OCI-LY7 (cell line): ENCODE results near the gene BFAR. TPM values are rescaled to one million over a fixed set of nuclear protein-coding genes. Genes with fewer than 3 reads are reported as not detected.
A peak's percentile ranks its signal among the peaks of the same experiment; 100 is the strongest.
"Not testable (repeated sequence)": the region's sequence is repeated elsewhere in the genome, so short reads cannot be mapped to it uniquely, and the experiment has no call there.

Source experiments
- BruUV-seq: library from RNA; stranded (reverse); fragments of 400-500 nt; replicated peaks from 2 replicates; lab custom pipeline; 2021; lab: Mats Ljungman, UMichigan
- CTCF ChIA-PET: fragments of 300-600 bp; sonication (Branson Sonifier 250); formaldehyde crosslinking; loops from one replicate; lab custom pipeline; 2022; ENCODE audit warnings: antibody characterized with exemption; ENCODE audit not compliant: unreplicated experiment; lab: Charles Lee
- POLR2A ChIA-PET: fragments of 300-600 bp; sonication (Branson Sonifier 250); formaldehyde crosslinking; loops from one replicate; lab custom pipeline; 2022; ENCODE audit warnings: antibody characterized with exemption; lab: Charles Lee
- DNase-seq: peaks from one replicate; pipeline ENCODE4 v3.0.0-alpha.2; 2015; ENCODE audit warnings: low spot score
- H2AFZ ChIP-seq: fragments of 200-600 bp; sonication (generic), shearing (Covaris generic); 2 replicates; pipeline ENCODE4 v1.6.1; 2014; ENCODE audit warnings: mild to moderate bottlenecking, antibody characterized with exemption, low read length, moderate library complexity
- H3K27ac ChIP-seq: fragments of 200-600 bp; sonication (generic); 2 replicates; pipeline ENCODE4 v1.5.1; 2014; ENCODE audit warnings: mixed run types, low read depth, mild to moderate bottlenecking, moderate library complexity, low read length, inconsistent platforms; ENCODE audit not compliant: poor library complexity, severe bottlenecking
- H3K36me3 ChIP-seq: fragments of 200-600 bp; sonication (generic); 2 replicates; pipeline ENCODE4 v1.6.1; 2014; ENCODE audit warnings: mild to moderate bottlenecking, antibody characterized with exemption, low read length, moderate library complexity, mixed read lengths; ENCODE audit not compliant: insufficient read depth
- H3K4me1 ChIP-seq: fragments of 200-600 bp; sonication (generic); 2 replicates; pipeline ENCODE4 v1.5.1; 2014; ENCODE audit warnings: mild to moderate bottlenecking, low read length; ENCODE audit not compliant: insufficient read depth, poor library complexity, severe bottlenecking
- H3K4me2 ChIP-seq: fragments of 200-600 bp; sonication (generic); 2 replicates; pipeline ENCODE4 v1.6.1; 2014; ENCODE audit warnings: mild to moderate bottlenecking, low read length
- H3K4me3 ChIP-seq: fragments of 200-600 bp; sonication (generic); 2 replicates; pipeline ENCODE4 v1.5.1; 2014; ENCODE audit warnings: mild to moderate bottlenecking, low read depth, low read length; ENCODE audit not compliant: poor library complexity, severe bottlenecking
- H3K79me2 ChIP-seq: fragments of 200-600 bp; sonication (generic); 2 replicates; pipeline ENCODE4 v1.6.1; 2016; ENCODE audit warnings: low read depth, mild to moderate bottlenecking, low read length, moderate library complexity, mixed read lengths; ENCODE audit not compliant: insufficient read depth
- H3K9me2 ChIP-seq: fragments of 200-600 bp; sonication (generic); 2 replicates; pipeline ENCODE4 v1.6.1; 2016; ENCODE audit warnings: mild to moderate bottlenecking, low read length, mixed read lengths; ENCODE audit not compliant: insufficient read depth
- H3K9me3 ChIP-seq: fragments of 200-600 bp; sonication (generic); 2 replicates; pipeline ENCODE4 v1.6.1; 2014; ENCODE audit warnings: mild to moderate bottlenecking, mixed run types, low read length, mixed read lengths
- H4K20me1 ChIP-seq: fragments of 200-600 bp; sonication (generic); 2 replicates; pipeline ENCODE4 v1.6.1; 2014; ENCODE audit warnings: mild to moderate bottlenecking, antibody characterized with exemption, low read length, moderate library complexity, mixed read lengths; ENCODE audit not compliant: insufficient read depth
- CTCF ChIP-seq: fragments of 200-600 bp; sonication (generic); conservative IDR thresholded peaks from 2 replicates; pipeline ENCODE4 v1.5.1; 2014; ENCODE audit warnings: mild to moderate bottlenecking, antibody characterized with exemption, low read length, moderate library complexity, mixed read lengths
- EZH2phosphoT487 ChIP-seq: fragments of 200-600 bp; sonication (generic); IDR thresholded peaks from 2 replicates; pipeline ENCODE4 v1.6.1; 2018; ENCODE audit warnings: low read depth, borderline replicate concordance, mild to moderate bottlenecking, mixed run types, antibody characterized with exemption, low read length, moderate library complexity, mixed read lengths
- intact Hi-C: fragments of 100-400 bp; cut with micrococcal nuclease; formaldehyde crosslinking; loops from one replicate; pipeline ENCODE4 v1.10.0; 2022; ENCODE audit not compliant: unreplicated experiment
- total RNA-seq, 2 experiments: library from RNA; depleted of rRNA in 1 of 2; stranded (reverse); fragments of >200 nt in 1 of 2; shearing (Covaris generic) in 1 of 2; gene quantifications; 2 replicates each; pipeline ENCODE4 v1.2.3, GENCODE V29; 2014 to 2022

The BFAR gene
- total RNA-seq, 2 experiments from 2014 or later: 36.7 to 63.4 TPM

GRCh38 chr16:14634389-14634725 lies 1.6 kb downstream of the BFAR start:
- Histone ChIP-seq H3K9me2 (no peaks in the 10 kb centered on the region), H3K4me1 (peaks cover 29% of the 10 kb centered on the region), H2AFZ (no peak overlapping the region), H3K9me3 (no peaks in the 10 kb centered on the region), H3K79me2 (peaks cover 75% of the 10 kb centered on the region), H4K20me1 (peaks cover 19% of the 10 kb centered on the region), H3K27ac (no peak overlapping the region), H3K36me3 (peaks cover 43% of the 10 kb centered on the region), H3K4me3 (peak overlapping the region; percentile 98), H3K4me2 (peak overlapping the region; percentile 74)
- no peak for DNase-seq
- ChIA-PET CTCF (no interaction called here), POLR2A (interaction anchor here (0.8 to 1.3 kb wide), 3 partner anchors 23 to 324 kb away, joined by 3 read pairs; no protein-coding TSS in a partner anchor)
- no TSS peak for BruUV-seq
- TF ChIP-seq EZH2phosphoT487 (no peak), CTCF (no peak)
- intact Hi-C loops: no loop called here

- no peaks in the 10 kb centered on the region for H3K9me2 ChIP-seq
- no peak overlapping the region for H3K4me2 ChIP-seq
- ChIA-PET POLR2A (interaction anchor here (0.6 to 0.9 kb wide), 2 partner anchors 10 to 222 kb away, joined by 3 read pairs; no protein-coding TSS in a partner anchor), CTCF (no interaction called here)
- no TSS peak for BruUV-seq
- peaks cover 26% of the 10 kb centered on the region for H3K4me1 ChIP-seq
- H4K20me1 ChIP-seq: peaks cover 19% of the 10 kb centered on the region
- H3K36me3 ChIP-seq: peaks cover 55% of the 10 kb centered on the region
- H3K9me3 ChIP-seq: no peaks in the 10 kb centered on the region
- no peak overlapping the region for H2AFZ ChIP-seq
- no peak overlapping the region for H3K27ac ChIP-seq
- H3K79me2 ChIP-seq: peaks cover 81% of the 10 kb centered on the region
- TF ChIP-seq CTCF: no peak
- no peak for TF ChIP-seq EZH2phosphoT487
- intact Hi-C loops: no loop called here
- DNase-seq: no peak
- no peak overlapping the region for H3K4me3 ChIP-seq
Observed at GRCh38 chr16:14635395-14636165, 2.8 kb downstream of the BFAR start.

- POLR2A ChIA-PET, H2AFZ ChIP-seq, H3K9me3 ChIP-seq, DNase-seq, H3K9me2 ChIP-seq, H3K27ac ChIP-seq, H3K4me2 ChIP-seq, H3K4me3 ChIP-seq, CTCF ChIA-PET, intact Hi-C loops, BruUV-seq: not testable (repeated sequence)
- Histone ChIP-seq H3K4me1 (peaks cover 18% of the 10 kb centered on the region), H4K20me1 (peaks cover 19% of the 10 kb centered on the region), H3K79me2 (peaks cover 89% of the 10 kb centered on the region), H3K36me3 (peaks cover 62% of the 10 kb centered on the region)
Observed at GRCh38 chr16:14636179-14636950, 3.6 kb downstream of the BFAR start.

- DNase-seq, H2AFZ ChIP-seq, H3K9me2 ChIP-seq, intact Hi-C loops, H3K4me3 ChIP-seq, BruUV-seq, POLR2A ChIA-PET, CTCF ChIA-PET, H3K4me2 ChIP-seq, H3K27ac ChIP-seq, H3K9me3 ChIP-seq: not testable (repeated sequence)
- H3K4me1 ChIP-seq: peaks cover 12% of the 10 kb centered on the region
- peaks cover 66% of the 10 kb centered on the region for H3K36me3 ChIP-seq
- H4K20me1 ChIP-seq: peaks cover 19% of the 10 kb centered on the region
- H3K79me2 ChIP-seq: peaks cover 93% of the 10 kb centered on the region
Observed at GRCh38 chr16:14636951-14637240, 4.1 kb downstream of the BFAR start.
